Endothelial cell (in vitro differentiated cells): ENCODE measurements around the gene C2CD2L. TPM values are rescaled to one million over a fixed set of nuclear protein-coding genes. Genes with fewer than 3 reads are reported as not detected.
"Not testable (repeated sequence)": the region's sequence is repeated elsewhere in the genome, so short reads cannot be mapped to it uniquely, and the experiment has no call there.

Experiments used
- DNase-seq: peaks from one replicate; pipeline ENCODE4 v3.0.0; 2021; ENCODE audit warnings: low spot score
- H3K27ac Mint-ChIP-seq: one replicate; pipeline ENCODE4 v1.8.0; 2021; ENCODE audit warnings: mixed read lengths, inconsistent platforms; ENCODE audit not compliant: unreplicated experiment
- H3K27me3 Mint-ChIP-seq: one replicate; pipeline ENCODE4 v1.8.0; 2021; ENCODE audit warnings: mild to moderate bottlenecking, moderate library complexity, mixed read lengths, inconsistent platforms; ENCODE audit not compliant: unreplicated experiment
- H3K36me3 Mint-ChIP-seq: one replicate; pipeline ENCODE4 v1.8.0; 2021; ENCODE audit warnings: mild to moderate bottlenecking, low read depth, mixed read lengths, inconsistent platforms; ENCODE audit not compliant: unreplicated experiment
- H3K4me1 Mint-ChIP-seq: one replicate; pipeline ENCODE4 v1.8.0; 2021; ENCODE audit warnings: mild to moderate bottlenecking, mixed read lengths, inconsistent platforms; ENCODE audit not compliant: unreplicated experiment
- H3K4me3 Mint-ChIP-seq: one replicate; pipeline ENCODE4 v1.8.0; 2021; ENCODE audit warnings: mild to moderate bottlenecking, mixed read lengths, inconsistent platforms; ENCODE audit not compliant: unreplicated experiment
- H3K9me3 Mint-ChIP-seq: one replicate; pipeline ENCODE4 v1.8.0; 2021; ENCODE audit warnings: mixed read lengths, inconsistent platforms; ENCODE audit not compliant: unreplicated experiment
- total RNA-seq: library from RNA; stranded (reverse); fragmentation: NEBNext Ultra II Directional; extraction: Animal tissue kit (Norgen Biotek cat#: 25700); gene quantifications from one replicate; pipeline ENCODE4 v1.2.1, GENCODE V29; 2021; ENCODE audit not compliant: unreplicated experiment
- TF ChIP-seq, protein P1 (sequence below): fragments of 200-600 bp; sonication (generic); IDR thresholded peaks from one replicate; pipeline ENCODE4 v1.5.0; 2021; ENCODE audit warnings: antibody characterized with exemption; ENCODE audit not compliant: unreplicated experiment

C2CD2L gene
- total RNA-seq, 1 donor from 2014 or later = 11.7 TPM

DNA sequence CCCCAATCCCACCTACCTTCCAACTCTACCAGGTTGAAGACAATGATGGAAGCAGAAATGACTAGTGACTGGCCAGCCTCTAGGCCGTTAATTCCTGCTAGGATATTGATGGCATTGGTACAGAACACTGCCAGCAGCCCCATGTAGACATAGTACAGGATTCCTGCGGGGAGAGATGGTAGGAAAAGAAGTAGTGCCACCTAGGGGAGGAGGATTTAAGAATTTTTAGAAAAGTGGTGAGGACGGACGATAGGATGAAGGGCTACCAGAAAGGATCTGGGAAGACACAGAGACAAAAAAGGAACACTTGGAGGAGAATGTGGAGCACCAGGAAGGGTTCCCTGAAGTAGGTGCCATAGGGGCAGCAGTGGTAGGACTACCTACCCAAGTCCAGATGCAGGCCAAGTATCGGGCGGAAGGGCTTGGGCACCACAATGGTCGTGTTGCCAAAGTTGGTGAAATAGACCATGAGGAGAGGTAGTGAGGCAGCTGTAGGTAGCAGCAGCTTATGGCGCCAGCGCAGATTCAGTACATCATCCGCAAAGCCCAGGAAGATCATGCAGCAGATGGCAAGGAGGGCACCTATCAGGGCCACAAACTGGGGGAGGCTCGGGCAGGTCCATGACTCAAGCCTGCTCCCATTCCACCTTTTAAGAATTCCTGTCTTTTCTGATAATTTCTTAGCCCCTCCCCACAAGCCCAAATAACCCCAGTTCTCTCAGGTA, 6.7 kb upstream of the C2CD2L start:
- Mint-ChIP-seq H3K27me3 (peaks cover 12% of the 10 kb centered on the region), H3K9me3 (no peaks in the 10 kb centered on the region), H3K4me1 (peaks cover 27% of the 10 kb centered on the region), H3K36me3 (peaks cover 38% of the 10 kb centered on the region), H3K27ac (peak overlapping the region; percentile 97), H3K4me3 (peak overlapping the region; percentile 93)
- TF ChIP-seq, protein P1, sequence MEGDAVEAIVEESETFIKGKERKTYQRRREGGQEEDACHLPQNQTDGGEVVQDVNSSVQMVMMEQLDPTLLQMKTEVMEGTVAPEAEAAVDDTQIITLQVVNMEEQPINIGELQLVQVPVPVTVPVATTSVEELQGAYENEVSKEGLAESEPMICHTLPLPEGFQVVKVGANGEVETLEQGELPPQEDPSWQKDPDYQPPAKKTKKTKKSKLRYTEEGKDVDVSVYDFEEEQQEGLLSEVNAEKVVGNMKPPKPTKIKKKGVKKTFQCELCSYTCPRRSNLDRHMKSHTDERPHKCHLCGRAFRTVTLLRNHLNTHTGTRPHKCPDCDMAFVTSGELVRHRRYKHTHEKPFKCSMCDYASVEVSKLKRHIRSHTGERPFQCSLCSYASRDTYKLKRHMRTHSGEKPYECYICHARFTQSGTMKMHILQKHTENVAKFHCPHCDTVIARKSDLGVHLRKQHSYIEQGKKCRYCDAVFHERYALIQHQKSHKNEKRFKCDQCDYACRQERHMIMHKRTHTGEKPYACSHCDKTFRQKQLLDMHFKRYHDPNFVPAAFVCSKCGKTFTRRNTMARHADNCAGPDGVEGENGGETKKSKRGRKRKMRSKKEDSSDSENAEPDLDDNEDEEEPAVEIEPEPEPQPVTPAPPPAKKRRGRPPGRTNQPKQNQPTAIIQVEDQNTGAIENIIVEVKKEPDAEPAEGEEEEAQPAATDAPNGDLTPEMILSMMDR = no peak
- no peak for DNase-seq

DNA sequence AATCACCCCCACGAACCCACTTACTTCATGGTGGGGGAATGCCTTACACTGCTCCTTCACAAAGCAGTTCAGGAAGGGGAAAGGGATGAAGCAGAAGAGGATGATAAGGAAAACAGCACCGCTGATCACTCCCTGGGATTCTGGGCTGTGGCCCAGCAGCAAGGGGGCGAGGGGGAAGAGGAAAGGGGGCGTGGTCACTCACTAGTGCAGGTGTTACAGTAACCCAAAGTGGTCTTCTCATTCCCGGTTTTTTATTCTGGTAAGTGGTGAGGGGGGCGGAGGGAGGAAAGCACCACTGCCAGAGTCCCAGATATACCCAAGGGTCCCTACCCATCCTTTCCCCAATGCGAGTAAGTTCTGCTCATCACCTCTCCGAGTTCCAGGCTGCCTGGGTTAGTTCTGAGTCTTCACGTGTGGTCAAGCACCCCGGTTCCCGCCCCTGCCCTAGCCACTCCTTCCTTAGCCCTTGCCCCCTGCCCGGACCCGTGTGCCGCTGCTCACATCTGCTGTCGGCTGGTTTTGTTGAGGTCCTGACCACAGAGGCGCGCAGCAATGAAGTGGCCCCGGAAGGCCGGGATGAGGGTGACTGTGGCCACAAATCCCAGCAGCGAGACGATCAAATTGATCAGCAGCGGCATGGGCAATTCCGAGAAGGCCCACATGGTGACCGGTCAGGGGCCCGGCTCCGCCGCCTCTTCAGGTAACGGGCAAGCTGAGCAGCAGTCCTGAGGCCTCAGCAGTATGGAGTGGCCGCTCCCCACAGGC, 6.0 kb upstream of the C2CD2L start:
- no peaks in the 10 kb centered on the region for H3K9me3 Mint-ChIP-seq
- TF ChIP-seq, protein P1 = no peak
- no peak for DNase-seq
- peaks cover 29% of the 10 kb centered on the region for H3K4me1 Mint-ChIP-seq
- H3K36me3 Mint-ChIP-seq = peaks cover 33% of the 10 kb centered on the region
- peaks cover 9% of the 10 kb centered on the region for H3K27me3 Mint-ChIP-seq
- peak overlapping the region; percentile 97 for H3K27ac Mint-ChIP-seq
- H3K4me3 Mint-ChIP-seq = peak overlapping the region; percentile 93

DNA sequence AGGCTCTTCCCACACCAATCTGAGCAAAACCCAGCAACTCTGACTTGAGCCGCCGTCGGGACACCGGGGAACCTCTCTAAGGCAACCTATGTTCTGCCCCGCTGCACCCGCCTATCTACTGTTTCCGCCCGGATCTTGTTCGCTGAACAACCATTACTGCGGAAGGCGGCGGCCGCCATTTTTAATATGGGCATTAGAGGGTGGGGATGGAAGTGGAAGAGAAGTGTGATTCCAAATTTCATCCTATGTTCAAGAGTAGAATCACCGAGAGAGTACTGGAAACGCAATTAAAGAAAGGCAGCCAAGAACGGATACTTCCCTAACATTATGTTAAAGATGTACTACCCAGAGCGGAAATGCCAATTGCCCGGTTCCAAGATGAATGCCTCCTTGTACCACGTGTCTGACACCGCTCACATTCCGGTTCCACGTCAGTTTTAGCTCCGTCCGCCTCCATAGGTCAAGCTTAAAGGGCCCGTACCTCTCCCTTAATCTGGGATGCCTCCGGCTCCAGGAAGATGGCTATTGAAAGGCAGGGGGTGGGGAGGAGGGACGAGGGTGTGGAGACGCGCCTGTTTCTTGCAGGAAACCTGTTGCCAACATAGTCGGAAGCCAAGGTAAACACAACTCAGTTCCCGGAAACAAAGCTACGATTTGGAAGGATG, 5.3 kb upstream of the C2CD2L start, which contains the start of gene DPAGT1:
Gene DPAGT1, minus strand, starts transcription at position 95 of the 665 bp plus-strand sequence. CDS start 198 bp downstream, outside the sequence.
- peaks cover 26% of the 10 kb centered on the region for H3K36me3 Mint-ChIP-seq

DNA sequence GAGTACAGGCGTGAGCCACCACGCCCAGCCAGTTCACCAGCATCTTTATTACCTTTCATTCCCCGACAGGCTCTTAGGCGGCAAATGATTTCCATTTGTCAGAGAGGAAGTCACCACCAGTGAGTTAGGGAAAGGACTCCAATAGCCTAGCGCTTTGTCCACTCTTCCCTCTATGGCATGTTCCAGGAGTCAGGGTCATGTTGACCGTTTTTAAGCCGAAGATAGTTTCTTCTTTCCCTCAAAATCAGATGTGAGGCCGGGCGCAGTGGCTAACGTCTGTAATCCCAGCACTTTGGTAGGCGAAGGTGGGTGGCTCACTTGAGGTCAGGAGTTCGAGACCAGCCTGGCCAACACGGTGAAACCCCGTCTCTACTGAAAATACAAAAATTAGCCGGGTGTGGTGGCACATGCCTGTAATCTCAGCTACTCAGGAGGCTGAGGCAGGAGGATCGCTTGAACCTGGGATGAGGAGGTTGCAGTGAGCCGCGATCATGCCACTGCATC, 3.9 kb upstream of the C2CD2L start:
- peak overlapping the region; percentile 71 for H3K4me3 Mint-ChIP-seq
- H3K36me3 Mint-ChIP-seq = peaks cover 13% of the 10 kb centered on the region
- not testable (repeated sequence) for H3K9me3 Mint-ChIP-seq, DNase-seq, H3K27me3 Mint-ChIP-seq
- peak overlapping the region; percentile 97 for H3K27ac Mint-ChIP-seq
- H3K4me1 Mint-ChIP-seq = peaks cover 38% of the 10 kb centered on the region

More for the DNA sequence above, 5.3 kb upstream of the C2CD2L start, which contains the start of gene DPAGT1:
- Mint-ChIP-seq H3K9me3 (no peaks in the 10 kb centered on the region), H3K27me3 (peaks cover 7% of the 10 kb centered on the region), H3K4me1 (peaks cover 34% of the 10 kb centered on the region), H3K27ac (peak within 1 kb of the TSS; percentile 97), H3K4me3 (peak within 1 kb of the TSS; percentile 93)
- TF ChIP-seq, protein P1 = no peak
- DNase-seq = peak; percentile 73

DNA sequence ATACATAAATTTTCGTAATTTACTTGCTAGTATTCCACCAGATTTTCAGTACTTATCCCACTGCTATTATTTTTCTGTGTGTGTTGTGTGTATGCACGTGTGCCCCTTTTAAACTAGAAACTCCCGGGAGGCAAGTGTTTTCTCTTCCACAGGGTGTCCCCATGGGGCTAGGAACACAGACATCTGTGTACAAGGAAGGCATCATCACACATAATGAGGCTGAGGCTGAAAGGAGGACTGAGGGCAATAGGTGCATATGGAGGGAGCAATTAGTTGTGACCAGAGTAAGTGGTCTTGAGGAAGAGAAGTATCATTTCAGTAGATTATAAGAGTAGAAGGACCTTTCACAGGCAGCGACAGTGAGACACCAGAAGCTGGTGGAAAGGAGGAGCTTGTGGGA, 3.4 kb upstream of the C2CD2L start:
- H3K36me3 Mint-ChIP-seq = peaks cover 7% of the 10 kb centered on the region
- H3K4me1 Mint-ChIP-seq = peaks cover 43% of the 10 kb centered on the region
- H3K27ac Mint-ChIP-seq = peak overlapping the region; percentile 97
- H3K4me3 Mint-ChIP-seq = no peak overlapping the region
- TF ChIP-seq, protein P1 = no peak
- H3K27me3 Mint-ChIP-seq = peaks cover 12% of the 10 kb centered on the region
- no peak for DNase-seq
- no peaks in the 10 kb centered on the region for H3K9me3 Mint-ChIP-seq
